Effector CD8-positive, alpha-beta T cell (primary cell): ENCODE measurements around the gene SYCP3.
"Not testable (repeated sequence)": the region's sequence is repeated elsewhere in the genome, so short reads cannot be mapped to it uniquely, and the experiment has no call there.

Experiments
- DNase-seq: peaks from one replicate; lab custom pipeline; 2025; lab: John Stamatoyannopoulos, UW

The SYCP3 gene

DNA sequence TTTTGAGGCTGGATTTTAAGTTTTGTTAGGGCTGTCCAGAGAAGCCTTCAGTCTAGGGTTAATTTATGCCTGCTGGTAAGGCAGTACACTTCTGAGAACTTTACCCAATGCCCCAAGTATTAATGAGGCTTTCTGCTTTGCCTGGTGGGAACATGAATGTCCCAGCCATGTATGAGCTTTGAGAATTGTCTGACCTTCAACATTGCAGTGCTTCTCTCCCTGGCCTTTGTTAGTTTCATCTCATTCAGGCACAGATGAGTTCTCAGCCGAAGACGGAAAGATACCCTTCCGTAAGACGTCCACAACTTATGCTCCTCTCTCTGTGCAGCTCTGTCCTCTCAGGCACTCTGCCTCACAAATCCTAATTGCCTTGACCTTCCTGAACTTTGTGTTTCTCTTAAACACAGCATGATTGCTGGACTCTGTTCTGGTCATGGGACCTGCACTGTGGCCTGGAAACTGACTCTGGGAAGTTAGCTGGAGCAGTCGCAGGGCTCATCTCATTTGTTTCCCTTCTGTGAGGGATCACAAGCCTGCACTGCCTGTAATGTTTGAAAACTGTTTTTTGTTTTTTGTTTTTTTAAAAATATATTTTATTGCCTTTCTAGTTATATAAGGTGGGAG lies 26.1 kb downstream of the SYCP3 start:
- DNase-seq: no peak

DNA sequence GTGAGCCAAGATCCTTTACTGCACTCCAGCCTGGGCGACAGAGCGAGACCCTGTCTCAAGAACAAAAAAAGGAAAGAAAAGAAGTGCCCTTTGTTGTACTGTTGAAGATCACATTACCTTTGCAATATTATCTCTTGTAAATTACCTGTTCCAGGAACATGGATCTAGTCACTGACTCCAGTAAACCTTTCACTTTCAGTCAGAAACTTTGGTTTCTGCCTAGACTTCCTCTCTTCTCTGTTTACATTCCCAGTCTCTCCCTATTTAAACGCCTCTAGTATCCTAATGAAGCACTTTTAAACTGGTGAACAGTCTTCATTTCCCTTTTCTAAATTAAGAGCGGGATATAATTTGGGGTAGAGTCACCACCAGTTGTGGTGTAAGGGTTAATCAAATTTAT lies 29.0 kb downstream of the SYCP3 start:
- DNase-seq: no peak

DNA sequence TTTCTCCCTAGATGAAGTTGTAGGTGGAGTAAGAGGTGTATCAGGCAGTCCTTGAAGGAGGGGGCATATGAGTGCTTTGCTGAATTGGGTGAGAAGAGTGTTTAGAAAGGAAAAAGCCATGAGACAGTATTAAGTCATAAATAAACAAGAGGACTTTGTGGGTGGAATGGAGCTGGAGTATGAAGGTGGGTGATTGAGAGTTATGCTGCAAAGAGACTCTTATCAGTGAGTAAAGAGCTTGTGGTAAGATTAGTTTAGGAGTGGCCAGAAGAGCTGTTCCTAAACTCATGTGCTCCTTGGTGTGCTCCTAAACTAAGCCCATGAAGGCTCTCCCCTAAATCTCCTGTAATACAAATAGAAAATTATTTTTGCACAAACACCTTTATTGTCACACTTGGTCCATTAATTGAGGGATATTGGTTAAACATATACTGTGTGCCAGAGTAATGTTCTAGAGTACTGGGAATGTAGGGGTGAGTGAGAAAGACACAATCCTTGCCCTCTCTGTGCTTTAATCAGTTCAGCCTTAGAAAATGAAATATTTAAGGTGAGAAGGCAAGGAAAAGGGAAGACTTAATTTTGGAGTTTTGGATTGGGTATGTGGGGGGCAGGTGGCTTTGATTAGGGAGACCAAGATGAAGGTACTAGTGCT lies 32.0 kb downstream of the SYCP3 start:
- no peak for DNase-seq

DNA sequence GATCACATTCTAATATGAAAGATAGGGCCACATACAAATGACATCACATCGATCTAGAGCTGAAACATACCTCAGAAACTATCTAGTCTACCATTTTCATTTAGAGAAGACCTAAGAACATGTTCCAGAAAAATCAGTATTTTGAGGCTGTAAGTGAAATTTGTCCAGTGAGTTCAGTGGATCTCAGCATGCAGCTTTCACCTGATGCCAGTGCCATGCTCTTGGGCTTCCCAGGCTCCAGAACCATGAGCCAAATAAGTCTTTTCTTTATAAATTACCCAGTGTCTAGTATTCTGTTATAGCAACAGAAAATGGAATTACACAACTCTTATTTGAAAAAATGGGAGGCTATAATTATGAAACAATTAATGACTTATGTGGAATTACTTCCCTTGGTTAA lies 32.9 kb downstream of the SYCP3 start:
- no peak for DNase-seq

DNA sequence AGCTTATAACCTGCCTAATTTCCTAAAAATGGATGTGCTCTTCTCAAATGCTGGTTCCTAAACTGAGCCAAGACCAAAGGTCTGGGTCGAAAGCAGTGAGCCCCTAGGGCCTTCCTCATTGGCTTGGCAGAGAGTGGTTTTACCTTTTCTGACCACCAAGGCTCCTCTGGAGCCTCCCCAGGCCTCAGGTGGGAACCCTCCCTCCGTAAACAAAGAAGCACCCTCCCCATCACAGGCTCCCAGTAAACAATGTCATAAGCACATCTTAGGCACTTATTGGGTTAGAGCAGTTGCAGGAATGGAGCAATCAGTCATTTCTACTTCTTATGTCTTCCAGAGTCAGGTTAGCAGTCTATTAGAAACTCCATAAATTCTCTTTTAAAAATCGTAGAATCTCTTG lies 35.8 kb downstream of the SYCP3 start:
- no peak for DNase-seq

DNA sequence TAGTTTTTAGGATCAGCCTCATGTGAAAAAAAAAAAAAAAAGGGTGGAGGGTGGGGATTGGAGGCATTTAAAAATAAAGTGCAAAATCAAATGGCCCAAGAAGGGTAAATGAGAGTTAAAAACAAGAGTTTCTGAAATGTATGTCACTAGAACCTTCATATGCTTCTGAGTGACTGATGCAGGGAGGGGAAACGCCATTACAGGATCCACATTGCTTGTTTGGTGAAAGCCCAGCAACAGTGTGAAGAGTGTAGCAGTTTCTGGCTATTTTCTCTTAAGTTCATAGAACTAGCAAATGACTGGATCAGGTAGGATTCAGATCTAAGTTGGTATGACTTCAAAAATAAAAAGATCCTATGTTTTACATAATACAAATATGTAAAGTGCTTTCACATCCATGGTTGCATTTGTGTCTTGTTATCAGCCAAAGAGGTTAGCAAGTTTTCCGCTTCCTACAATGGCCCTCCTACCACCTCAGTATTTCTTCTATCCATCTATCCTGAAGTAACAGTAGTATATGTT lies 38.9 kb downstream of the SYCP3 start:
- DNase-seq: no peak

DNA sequence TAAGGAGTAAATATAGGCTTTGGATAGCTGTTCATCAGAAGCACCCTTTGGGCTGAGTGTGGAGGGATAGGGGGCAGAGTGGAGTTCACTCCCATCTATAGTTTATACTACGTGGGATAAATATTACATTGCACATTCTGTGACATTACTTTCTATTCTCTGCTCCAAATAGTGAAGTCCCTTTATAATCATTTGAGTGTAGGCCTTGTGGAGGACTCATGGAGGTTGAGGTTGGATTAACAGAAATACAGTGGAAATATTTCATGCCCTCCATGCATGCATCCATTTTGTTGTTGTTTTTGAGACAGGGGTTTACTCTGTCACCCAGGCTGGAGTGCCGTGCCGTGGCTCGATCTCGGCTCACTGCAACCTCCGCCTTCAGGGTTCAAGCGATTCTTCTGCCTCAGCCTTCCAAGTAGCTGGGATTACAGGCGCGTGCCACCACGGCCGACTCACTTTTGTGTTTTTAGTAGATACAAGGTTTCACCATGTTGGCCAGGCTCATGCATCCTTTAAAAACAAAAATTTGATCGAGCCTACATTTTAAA lies 40.4 kb downstream of the SYCP3 start:
- no peak for DNase-seq

DNA sequence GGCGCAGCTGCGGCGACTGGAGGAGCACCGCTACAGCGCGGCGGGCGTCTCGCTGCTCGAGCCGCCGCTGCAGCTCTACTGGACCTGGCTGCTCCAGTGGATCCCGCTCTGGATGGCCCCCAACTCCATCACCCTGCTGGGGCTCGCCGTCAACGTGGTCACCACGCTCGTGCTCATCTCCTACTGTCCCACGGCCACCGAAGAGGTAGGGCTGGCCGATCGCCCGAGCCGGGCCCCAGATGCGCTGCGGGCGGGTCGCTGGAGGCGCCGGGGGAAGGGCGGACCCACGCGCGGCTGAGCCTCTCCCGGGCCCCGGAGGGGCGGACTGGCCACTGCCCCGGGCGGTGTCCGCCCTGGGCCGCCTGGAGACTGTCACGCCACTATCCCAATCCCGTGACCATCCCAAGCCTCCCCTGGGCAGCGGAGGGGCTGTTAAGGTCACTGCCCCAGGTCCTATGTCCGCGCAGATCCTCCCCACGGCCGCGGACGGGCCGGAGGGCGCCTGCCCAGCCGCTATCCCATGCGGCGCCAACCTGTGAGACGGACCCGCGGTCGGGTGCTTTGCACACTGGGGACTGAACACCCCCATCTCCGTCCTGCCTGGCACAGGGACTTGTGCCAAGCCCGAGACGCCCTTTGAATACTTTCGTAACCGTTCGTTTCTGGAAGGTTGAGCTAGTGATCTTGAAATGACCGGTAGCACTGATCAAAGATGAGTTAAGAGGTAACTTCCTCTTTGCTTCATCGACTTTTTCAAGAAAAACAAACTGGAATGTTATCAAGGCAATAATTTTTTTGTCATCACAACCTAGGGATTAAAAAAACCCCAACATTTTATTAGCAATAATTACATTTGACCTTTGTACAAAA lies 41.1 kb downstream of the SYCP3 start:
- no peak for DNase-seq

DNA sequence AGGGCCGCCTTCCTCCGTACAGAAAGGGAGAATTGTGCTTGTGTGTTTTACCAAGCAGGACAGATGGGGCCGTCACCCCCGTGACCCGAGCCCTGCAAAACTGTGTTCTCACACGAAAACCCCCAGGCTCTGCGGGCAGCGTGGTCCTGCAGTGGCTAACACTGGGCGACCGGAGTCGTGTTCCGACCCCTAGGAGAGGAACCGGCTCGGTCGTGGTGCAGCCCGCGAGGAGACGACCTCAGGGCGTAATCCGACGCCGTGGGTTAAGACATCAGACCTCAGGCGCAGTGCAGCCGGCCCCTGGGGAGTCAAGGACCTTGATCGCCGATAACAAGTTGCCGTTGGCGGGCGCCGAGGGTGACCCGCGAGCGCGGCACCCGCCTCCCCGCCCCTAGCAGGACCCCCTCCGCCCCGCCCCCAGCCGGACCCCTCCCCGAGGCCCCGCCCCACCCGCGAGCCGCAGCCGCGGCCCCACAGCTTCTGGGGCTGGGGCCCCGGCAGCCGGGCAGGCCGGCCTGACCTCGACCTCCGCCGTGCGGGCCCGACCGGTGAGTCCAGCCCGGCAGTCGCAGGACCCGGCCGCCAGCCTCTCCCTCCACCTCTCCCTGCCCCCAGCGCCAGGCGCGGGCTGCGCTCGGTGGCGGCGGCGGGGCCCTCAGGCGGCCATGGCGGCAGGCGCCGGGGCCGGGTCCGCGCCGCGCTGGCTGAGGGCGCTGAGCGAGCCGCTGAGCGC lies 41.9 kb downstream of the SYCP3 start, which contains the start of gene CHPT1:
Gene CHPT1 (plus strand): TSS at position 444 of the 733 bp plus-strand sequence. CDS start 222 bp downstream, at position 666.
- peak; percentile 35 for DNase-seq

DNA sequence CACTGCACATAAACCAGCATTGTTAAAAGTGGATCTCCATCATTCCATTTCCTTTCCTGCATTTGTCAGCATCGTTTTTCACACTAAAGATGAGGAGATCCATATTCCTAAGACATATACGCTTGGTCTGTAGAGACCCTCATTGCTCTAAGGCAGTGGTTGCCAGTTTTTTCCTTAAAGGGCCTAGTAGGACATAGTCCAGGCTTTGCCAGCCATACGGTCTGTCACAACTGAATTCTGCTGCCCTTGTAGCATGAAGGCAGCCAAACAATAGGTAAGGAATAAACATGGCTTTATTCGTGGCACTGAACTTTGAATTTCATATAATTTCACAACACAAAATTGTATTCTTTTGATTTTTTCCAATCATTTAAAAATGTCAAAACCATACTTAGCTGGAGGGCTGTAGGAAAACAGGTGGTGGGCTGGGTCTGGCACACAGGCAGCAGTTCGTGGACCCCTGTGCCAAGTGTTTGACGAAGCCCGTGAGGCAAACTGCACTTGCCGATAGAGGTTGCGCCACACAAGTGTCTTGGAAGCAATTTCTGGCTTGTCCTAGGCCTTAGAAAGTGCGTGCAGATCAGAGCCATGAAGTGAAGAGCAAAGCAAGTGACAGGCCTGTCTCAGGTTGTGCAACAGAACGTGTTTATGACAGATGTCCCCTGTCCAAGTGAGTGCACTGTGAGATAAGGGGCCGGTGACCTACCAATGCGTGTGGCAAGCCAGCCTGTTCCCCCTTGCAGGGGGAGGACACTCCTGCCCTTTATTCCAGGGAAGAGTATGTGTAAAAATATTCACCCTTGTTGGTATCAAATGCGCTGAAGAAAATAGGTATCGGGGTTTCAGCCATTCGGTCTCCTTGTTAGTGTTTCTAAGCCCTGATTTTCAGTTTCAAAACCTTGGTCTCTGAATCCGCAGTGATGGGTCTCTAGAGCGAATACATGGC lies 42.7 kb downstream of the SYCP3 start:
- no peak for DNase-seq

DNA sequence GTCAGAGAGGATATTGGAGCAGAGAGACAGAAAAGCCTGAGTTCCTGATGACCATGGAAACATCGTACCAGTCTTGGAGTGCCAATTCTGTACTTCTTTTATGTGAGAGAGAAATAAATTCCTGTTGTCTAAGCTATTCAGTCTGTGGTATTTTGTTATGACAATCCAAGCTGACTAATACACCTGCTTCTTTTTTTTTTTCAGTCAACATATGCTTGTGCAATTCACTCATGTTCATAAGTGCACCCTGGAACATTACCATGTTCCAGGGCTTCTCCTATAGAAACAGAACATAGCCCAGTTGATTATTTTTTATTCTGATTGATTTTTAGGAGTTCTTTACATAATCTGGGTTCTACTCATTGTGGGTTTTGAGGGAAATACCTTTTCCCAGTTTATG lies 43.6 kb downstream of the SYCP3 start:
- no peak for DNase-seq

DNA sequence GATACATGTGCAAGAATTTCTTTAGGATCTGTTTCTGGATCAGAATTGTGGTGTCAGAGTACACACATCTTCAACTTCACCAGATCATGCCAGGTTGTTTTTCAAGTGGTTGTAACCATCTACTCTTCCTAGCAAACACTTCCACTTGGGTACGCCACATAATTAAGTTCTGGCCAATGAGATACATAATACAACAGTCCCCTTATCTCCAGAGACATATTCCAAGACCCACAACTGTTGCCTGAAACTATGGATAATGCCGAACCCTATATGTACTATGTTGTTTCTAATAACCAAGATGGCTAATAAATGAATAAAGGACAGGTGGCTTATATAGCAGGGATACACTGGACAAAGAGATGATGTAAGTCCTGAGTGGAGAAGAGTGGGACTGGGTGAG lies 44.3 kb downstream of the SYCP3 start:
- DNase-seq: no peak

DNA sequence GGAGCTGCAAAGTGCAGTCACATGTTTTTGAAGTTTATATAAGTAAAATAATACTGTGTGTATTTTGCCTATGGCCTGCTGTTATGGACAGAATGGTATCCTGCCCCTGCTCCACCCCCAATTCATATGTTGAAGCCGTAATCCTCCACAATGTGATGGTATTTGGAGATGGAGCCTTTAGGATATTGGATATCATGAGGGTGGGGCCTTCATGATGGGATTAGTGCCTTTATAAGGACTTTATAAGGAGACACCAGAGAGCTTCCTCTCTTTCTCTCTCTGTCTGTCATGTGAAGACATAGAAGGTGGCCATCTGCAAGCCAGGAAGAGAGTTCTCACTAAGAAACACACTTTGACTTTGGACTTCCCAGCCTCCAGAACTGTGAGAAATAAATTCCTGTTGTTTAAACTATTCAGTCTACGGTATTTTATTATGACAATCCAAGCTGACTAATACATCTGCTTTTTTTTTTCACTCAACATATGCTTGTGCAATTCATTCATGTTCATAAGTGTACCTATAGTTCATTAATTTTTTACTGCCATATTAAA lies 44.9 kb downstream of the SYCP3 start:
- no peak for DNase-seq

DNA sequence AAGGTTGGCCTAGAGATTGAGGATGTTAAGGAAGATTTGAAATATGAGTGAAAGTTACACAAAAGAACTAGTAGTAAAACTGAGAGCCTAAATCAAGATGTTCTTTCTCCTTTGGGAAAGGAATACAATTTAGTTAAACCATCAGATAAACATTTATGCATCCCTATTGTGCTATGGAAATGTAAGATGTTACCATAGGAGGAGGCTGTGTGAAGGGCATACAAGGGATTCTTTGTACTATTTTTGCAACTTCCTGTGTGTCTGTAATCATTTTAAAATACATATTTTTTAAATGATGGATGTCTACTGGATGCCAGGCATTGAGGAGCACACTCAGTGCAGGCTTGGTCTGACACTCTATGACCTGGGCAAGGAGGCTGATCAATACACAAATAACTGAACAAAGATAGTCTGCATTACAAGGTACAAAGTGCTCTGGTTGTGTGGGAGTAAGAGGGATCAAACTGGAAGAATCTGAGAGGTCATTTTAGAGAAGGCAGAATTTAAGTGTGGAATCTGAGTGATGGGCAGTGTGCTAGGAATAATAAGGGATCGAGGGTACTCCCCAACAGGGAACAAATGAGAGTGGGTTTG lies 47.7 kb downstream of the SYCP3 start:
- no peak for DNase-seq

DNA sequence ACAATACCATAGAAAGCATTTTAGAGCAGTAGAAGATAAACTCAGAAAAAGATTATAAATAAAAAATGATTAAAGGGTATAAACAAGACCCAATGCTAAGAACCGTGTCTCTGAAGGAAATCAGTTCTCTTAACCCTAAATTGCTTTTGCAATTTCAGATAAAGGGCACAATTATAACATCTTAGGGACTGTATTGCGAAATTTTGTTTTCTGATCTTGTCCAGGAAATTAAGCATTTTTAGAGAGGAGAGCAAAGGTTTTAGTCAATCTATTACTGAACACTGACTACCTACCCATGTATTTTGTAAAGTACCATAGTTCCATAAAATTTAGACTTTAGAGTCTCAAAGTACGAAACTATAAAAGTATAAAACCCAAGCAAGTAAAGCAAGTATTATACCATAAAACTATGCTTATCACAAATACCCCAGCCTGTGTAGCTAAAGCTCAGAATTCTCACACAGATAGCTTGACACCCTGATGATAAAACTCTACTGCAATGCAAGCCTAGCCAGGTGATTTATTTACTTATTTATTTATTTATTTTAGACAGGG lies 48.6 kb downstream of the SYCP3 start:
- no peak for DNase-seq

DNA sequence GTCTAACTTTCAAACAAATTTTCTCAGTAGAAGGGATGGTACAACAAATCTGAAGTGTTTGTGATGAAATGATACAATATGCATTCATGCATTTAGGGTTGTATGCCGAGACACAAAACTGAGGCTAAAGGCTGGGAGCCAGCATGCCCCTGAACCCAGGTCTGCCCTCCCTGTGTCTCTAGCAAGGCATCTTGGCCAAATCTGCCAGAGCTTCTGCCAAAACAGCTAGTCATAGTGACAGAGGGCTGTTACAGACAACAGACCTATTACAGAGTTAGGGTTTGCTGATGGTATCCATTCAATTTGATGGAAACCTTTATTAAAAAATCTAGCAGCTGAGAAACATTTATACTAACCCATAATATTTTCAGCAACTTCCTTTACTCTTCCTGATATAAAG lies 53.1 kb downstream of the SYCP3 start:
- DNase-seq: no peak

DNA sequence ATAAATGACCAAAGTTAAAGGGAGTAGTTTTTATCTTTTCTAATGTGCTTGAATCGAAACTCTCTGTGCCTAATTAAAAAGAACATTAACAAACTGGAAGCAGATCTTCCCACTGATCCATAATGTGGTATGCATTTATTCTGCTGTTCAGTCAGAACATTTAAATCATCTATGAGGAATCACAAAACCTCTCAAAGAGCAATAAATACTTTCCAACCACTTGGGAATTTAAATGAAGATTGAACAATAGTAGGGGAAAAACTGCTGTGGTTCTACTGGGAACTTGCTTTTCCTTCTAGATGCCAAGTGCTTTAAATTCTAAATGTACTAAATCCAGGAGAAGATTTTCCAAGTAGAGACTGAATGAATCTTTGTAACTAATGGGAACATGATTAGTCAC lies 54.2 kb downstream of the SYCP3 start:
- no peak for DNase-seq

DNA sequence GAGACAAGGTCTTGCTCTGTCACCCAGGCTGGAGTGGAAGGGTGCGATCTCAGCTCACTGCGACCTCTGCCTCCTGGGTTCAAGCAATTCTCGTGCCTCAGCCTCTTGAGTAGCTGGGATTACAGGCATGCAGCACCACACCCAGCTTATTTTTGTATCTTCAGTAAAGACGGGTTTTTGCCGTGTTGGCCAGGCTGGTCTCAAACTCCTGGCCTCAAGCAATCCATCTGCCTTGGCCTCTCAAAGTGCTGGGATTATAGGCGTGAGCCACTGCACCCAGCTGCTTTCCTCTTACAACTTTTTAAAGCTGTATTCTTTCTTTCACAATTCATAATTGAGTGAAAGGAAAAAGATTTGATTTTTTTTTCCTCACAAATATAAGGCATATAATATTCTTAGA lies 57.6 kb downstream of the SYCP3 start:
- DNase-seq: not testable (repeated sequence)

DNA sequence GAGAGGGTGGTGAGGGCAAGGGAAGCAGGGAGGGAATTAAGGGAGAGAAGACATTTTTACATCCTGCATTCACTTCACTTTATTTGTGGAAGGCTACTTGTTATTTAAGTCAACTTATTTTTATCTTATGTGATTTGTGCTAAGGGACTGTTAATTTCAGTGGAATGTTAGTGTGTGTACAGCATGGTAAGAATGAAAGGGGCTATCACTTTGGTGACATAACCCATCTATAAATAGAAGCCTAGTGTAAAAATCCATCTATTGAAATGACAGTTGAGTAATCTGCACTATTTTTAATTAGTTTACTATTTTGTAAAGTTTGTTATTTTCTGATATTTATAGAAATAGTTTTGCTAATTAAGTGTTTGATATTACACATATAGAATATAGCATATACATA lies 58.6 kb downstream of the SYCP3 start:
- DNase-seq: no peak

DNA sequence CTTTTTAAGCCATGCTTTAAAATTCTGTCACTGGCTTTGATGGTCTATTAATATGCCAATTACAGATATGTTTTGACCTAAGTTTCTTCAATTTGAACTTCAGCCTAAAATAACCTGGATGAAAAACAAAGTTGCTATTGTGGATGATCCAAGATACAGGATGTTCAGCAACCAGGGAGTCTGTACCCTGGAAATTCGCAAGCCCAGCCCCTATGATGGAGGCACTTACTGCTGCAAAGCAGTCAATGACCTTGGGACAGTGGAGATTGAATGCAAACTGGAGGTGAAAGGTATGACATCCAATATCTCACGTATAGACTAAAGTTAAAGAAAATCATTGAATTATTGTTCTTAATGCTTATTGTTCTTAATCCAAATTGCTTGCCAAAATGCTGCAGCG lies 59.0 kb downstream of the SYCP3 start:
- DNase-seq: no peak
